Natural killer cell treated with Interleukin-12 subunit alpha and Interleukin-12 subunit beta and Interleukin-15 and Interleukin-18, amount 100 ng/mL, for 72 hours (primary cell): ENCODE measurements around the gene ZNF740. TPM values are rescaled to one million over a fixed set of nuclear protein-coding genes. Genes with fewer than 3 reads are reported as not detected.
"Not testable (repeated sequence)": the region's sequence is repeated elsewhere in the genome, so short reads cannot be mapped to it uniquely, and the experiment has no call there.

Source experiments
- ATAC-seq, 2 donors: fragments of 150-1000 bp; cut with Tn5 transposase in 1 of 2; sonication (Bioruptor Pico), chemical (Tn5 transposase) in 1 of 2; 2 replicates each; pipeline ENCODE4 v1.10.0; 2021
- DNase-seq: peaks from one replicate; pipeline ENCODE4 v3.0.0; 2022; ENCODE audit warnings: low spot score
- H3K27ac Mint-ChIP-seq, 2 donors: 1 replicate in 1 of 2; 2 replicates in 1 of 2; pipeline ENCODE4 v1.8.0; 2022; ENCODE audit warnings: mixed read lengths in 2 of 2, mild to moderate bottlenecking in 1 of 2, moderate library complexity in 1 of 2
- H3K27me3 Mint-ChIP-seq, 2 donors: 1 replicate in 1 of 2; 2 replicates in 1 of 2; pipeline ENCODE4 v1.8.0; 2022; ENCODE audit warnings: mixed read lengths in 2 of 2
- H3K36me3 Mint-ChIP-seq: one replicate; pipeline ENCODE4 v1.8.0; 2022; ENCODE audit warnings: mixed read lengths
- H3K4me1 Mint-ChIP-seq, 2 donors: 1 replicate in 1 of 2; 2 replicates in 1 of 2; pipeline ENCODE4 v1.8.0; 2022; ENCODE audit warnings: low read depth in 2 of 2, mixed read lengths in 2 of 2, mild to moderate bottlenecking in 1 of 2
- H3K4me3 Mint-ChIP-seq: one replicate; pipeline ENCODE4 v1.8.0; 2022; ENCODE audit warnings: mixed read lengths
- H3K9me3 Mint-ChIP-seq: 2 replicates; pipeline ENCODE4 v1.8.0; 2022; ENCODE audit warnings: mixed read lengths
- total RNA-seq, 2 donors: library from RNA; stranded (reverse); gene quantifications; one replicate each; pipeline ENCODE4 v1.2.3, GENCODE V29; 2022

The ZNF740 gene
- total RNA-seq, 2 donors from 2014 or later, result 34.6 to 53.1 TPM

- no peaks in the 10 kb centered on the region for H3K9me3 Mint-ChIP-seq
- no peak for ATAC-seq
- H3K4me3 Mint-ChIP-seq, result no peak overlapping the region
- no peaks in the 10 kb centered on the region for H3K27me3 Mint-ChIP-seq
- H3K36me3 Mint-ChIP-seq, result no peaks in the 10 kb centered on the region
- H3K4me1 Mint-ChIP-seq, result peaks cover 21 to 29% of the 10 kb centered on the region in 2 donors
- H3K27ac Mint-ChIP-seq, result no peak overlapping the region
- no peak for DNase-seq
Measured at GRCh38 chr12:53193985-53194716, 13.6 kb downstream of the ZNF740 start.

DNA sequence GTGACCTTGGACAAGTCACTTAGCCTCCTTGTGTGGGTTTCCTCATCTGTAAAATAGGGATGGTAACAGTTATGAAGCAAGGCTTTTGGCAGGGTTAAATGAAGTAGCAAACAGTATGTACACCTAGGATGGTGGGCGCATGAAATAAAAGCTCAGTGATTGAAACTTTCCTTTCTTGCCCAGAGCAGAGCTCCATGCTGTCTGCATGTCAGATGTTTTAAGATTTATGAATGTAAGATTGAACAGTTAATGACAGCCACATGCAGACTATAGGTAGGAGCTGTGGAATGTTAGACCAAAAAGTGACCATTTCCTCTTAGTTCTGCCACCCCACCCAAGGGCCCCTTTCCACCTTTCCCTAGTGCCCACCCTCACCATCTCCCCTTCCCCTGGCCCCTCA is 14.5 kb downstream of the ZNF740 start:
- H3K27me3 Mint-ChIP-seq, result no peaks in the 10 kb centered on the region
- ATAC-seq (no peak), DNase-seq (no peak)
- H3K4me3 Mint-ChIP-seq, result no peak overlapping the region
- H3K9me3 Mint-ChIP-seq, result no peaks in the 10 kb centered on the region
- H3K4me1 Mint-ChIP-seq, result peaks cover 28 to 35% of the 10 kb centered on the region in 2 donors
- H3K27ac Mint-ChIP-seq, result no peak overlapping the region
- H3K36me3 Mint-ChIP-seq, result no peaks in the 10 kb centered on the region

GRCh38 chr12:53195516-53196420 is 15.2 kb downstream of the ZNF740 start:
- H3K27ac Mint-ChIP-seq, result no peak overlapping the region
- H3K4me1 Mint-ChIP-seq, result peaks cover 36 to 38% of the 10 kb centered on the region in 2 donors
- H3K9me3 Mint-ChIP-seq, result no peaks in the 10 kb centered on the region
- no peak for ATAC-seq
- H3K4me3 Mint-ChIP-seq, result no peak overlapping the region
- H3K36me3 Mint-ChIP-seq, result no peaks in the 10 kb centered on the region
- no peaks in the 10 kb centered on the region for H3K27me3 Mint-ChIP-seq
- DNase-seq, result peak; percentile 57

- Mint-ChIP-seq H3K4me1 (peaks cover 42 to 43% of the 10 kb centered on the region in 2 donors), H3K27ac (no peak overlapping the region), H3K9me3 (no peaks in the 10 kb centered on the region), H3K36me3 (peaks cover 5% of the 10 kb centered on the region), H3K27me3 (no peaks in the 10 kb centered on the region), H3K4me3 (peak overlapping the region; percentile 47)
- no peak for DNase-seq
- no peak for ATAC-seq
Measured at GRCh38 chr12:53196486-53196885, 16.0 kb downstream of the ZNF740 start.

GRCh38 chr12:53197011-53197640 is 16.6 kb downstream of the ZNF740 start:
- H3K9me3 Mint-ChIP-seq, result no peaks in the 10 kb centered on the region
- no peak for ATAC-seq
- peak overlapping the region; percentile 47 for H3K4me3 Mint-ChIP-seq
- peaks cover 5% of the 10 kb centered on the region for H3K36me3 Mint-ChIP-seq
- no peak for DNase-seq
- no peaks in the 10 kb centered on the region for H3K27me3 Mint-ChIP-seq
- peaks cover 41 to 43% of the 10 kb centered on the region in 2 donors for H3K4me1 Mint-ChIP-seq
- H3K27ac Mint-ChIP-seq, result no peak overlapping the region

GRCh38 chr12:53198486-53199110 is 18.1 kb downstream of the ZNF740 start:
- no peaks in the 10 kb centered on the region for H3K27me3 Mint-ChIP-seq

GRCh38 chr12:53199700-53200099 is 19.2 kb downstream of the ZNF740 start:
- no peaks in the 10 kb centered on the region for H3K27me3 Mint-ChIP-seq
- peaks cover 5% of the 10 kb centered on the region for H3K36me3 Mint-ChIP-seq
- H3K27ac Mint-ChIP-seq, result peak overlapping the region; percentile 8 to 62

More at GRCh38 chr12:53198486-53199110, 18.1 kb downstream of the ZNF740 start:
- peak overlapping the region; percentile 73 for H3K4me3 Mint-ChIP-seq
- DNase-seq (peak; percentile 67), ATAC-seq (peak; percentile 72 to 87)
- H3K36me3 Mint-ChIP-seq, result peaks cover 5% of the 10 kb centered on the region
- no peaks in the 10 kb centered on the region for H3K9me3 Mint-ChIP-seq
- H3K4me1 Mint-ChIP-seq, result peaks cover 39 to 48% of the 10 kb centered on the region in 2 donors
- peak overlapping the region in 1 of 2 donors; percentile 25 for H3K27ac Mint-ChIP-seq

GRCh38 chr12:53200107-53200457 is 19.6 kb downstream of the ZNF740 start:
- H3K4me1 Mint-ChIP-seq, result peaks cover 32 to 56% of the 10 kb centered on the region in 2 donors
- no peaks in the 10 kb centered on the region for H3K9me3 Mint-ChIP-seq
- peaks cover 5% of the 10 kb centered on the region for H3K36me3 Mint-ChIP-seq
- H3K4me3 Mint-ChIP-seq, result peak overlapping the region; percentile 79
- H3K27ac Mint-ChIP-seq, result peak overlapping the region; percentile 8 to 62
- DNase-seq (no peak), ATAC-seq (no peak)
- H3K27me3 Mint-ChIP-seq, result no peaks in the 10 kb centered on the region

More at GRCh38 chr12:53199700-53200099, 19.2 kb downstream of the ZNF740 start:
- peak overlapping the region; percentile 79 for H3K4me3 Mint-ChIP-seq
- ATAC-seq (no peak), DNase-seq (peak; percentile 5)
- no peaks in the 10 kb centered on the region for H3K9me3 Mint-ChIP-seq
- peaks cover 32 to 54% of the 10 kb centered on the region in 2 donors for H3K4me1 Mint-ChIP-seq

- DNase-seq, result peak; percentile 59
Measured at GRCh38 chr12:53200458-53201176, 20.1 kb downstream of the ZNF740 start.

DNA sequence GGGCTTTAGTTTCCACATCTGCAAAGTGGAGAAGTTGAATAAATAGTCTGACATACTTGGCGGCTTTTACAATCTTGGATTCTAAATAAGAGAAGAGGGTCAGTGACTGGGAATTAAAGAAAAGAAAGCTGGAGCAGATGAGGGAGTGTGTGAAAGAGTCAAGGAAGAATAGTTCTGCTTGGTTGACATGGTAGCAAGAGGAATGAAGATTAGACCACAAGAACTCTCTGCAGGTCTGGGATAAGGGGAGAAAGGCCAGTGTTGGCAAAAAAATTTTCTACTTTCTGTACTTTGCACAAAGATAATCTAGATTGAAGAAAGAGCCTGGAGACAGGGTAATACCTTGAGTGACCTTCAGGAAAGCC is 20.6 kb downstream of the ZNF740 start:
- peak overlapping the region; percentile 79 for H3K4me3 Mint-ChIP-seq
- peaks cover 39 to 61% of the 10 kb centered on the region in 2 donors for H3K4me1 Mint-ChIP-seq
- H3K36me3 Mint-ChIP-seq, result peaks cover 5% of the 10 kb centered on the region
- ATAC-seq (no peak), DNase-seq (peak; percentile 32)
- no peaks in the 10 kb centered on the region for H3K9me3 Mint-ChIP-seq
- peak overlapping the region; percentile 8 to 62 for H3K27ac Mint-ChIP-seq
- no peaks in the 10 kb centered on the region for H3K27me3 Mint-ChIP-seq

More at GRCh38 chr12:53200458-53201176, 20.1 kb downstream of the ZNF740 start:
- Mint-ChIP-seq H3K36me3 (peaks cover 5% of the 10 kb centered on the region), H3K27me3 (no peaks in the 10 kb centered on the region), H3K27ac (peak overlapping the region; percentile 8 to 62), H3K9me3 (no peaks in the 10 kb centered on the region), H3K4me1 (peaks cover 34 to 56% of the 10 kb centered on the region in 2 donors), H3K4me3 (peak overlapping the region; percentile 79)
- peak in 1 of 2 donors; percentile 34 for ATAC-seq

DNA sequence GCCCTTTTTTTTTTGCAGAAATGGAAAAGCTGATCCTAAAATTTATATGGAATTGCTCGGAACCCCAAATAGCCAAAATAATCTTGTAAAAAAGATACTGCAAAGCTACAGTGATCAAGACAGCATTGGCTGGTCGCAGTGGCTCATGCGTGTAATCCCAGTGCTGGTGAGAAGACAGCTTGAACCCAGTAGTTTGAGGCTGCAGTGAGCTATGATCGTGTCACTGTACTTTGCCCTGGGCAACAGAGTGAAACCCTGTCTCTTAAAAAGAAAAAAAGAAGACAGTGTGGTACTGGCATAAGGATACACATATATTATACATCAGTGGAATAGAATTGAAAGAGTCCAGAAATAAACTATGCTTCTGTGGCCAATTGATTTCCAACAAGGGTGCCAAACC is 21.1 kb downstream of the ZNF740 start:
- Mint-ChIP-seq H3K4me1 (peaks cover 44 to 65% of the 10 kb centered on the region in 2 donors), H3K4me3 (no peak overlapping the region), H3K36me3 (peaks cover 5% of the 10 kb centered on the region), H3K27me3 (no peaks in the 10 kb centered on the region), H3K27ac (no peak overlapping the region), H3K9me3 (no peaks in the 10 kb centered on the region)
- ATAC-seq, result no peak
- no peak for DNase-seq

DNA sequence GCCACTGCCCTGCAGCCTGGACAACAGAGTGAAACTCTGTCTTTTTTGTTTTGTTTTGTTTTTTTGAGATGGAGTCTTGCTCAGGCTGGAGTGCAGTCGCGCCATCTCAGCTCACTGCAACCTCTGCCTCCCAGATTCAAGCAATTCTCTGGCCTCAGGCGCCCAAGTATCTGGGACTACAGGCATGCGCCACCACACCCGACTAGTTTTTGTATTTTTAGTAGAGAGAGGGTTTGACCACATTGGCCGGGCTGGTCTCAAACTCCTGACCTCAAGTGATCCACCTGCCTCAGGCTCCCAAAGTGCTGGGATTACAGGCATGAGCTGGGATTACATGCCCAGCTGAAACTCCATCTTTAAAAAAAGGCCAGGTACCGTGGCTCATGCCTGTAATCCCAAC is 21.8 kb downstream of the ZNF740 start:
- not testable (repeated sequence) for H3K9me3 Mint-ChIP-seq, H3K4me3 Mint-ChIP-seq, H3K36me3 Mint-ChIP-seq, DNase-seq, ATAC-seq, H3K27me3 Mint-ChIP-seq, H3K27ac Mint-ChIP-seq
- peaks cover 51 to 72% of the 10 kb centered on the region in 2 donors for H3K4me1 Mint-ChIP-seq

DNA sequence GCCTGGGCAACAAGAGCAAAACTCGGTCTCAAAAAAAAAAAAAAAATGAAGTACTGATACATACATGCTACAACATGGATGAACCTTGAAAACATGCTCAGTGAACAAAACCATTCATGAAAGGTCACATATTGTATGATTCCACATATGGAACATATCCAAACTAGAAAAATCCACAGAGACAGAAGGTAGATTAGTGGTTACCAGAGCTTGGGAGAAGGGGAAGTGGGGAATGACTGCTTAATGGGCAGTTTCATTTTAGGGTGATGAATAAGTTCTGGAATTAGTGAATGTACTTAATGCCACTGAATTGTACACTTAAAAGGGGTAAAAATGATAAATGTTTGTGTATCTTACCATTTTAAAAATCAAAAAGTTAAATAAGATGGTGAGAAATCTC is 23.8 kb downstream of the ZNF740 start:
- H3K36me3 Mint-ChIP-seq, result peaks cover 5% of the 10 kb centered on the region
- DNase-seq, result no peak
- peak overlapping the region; percentile 38 for H3K4me3 Mint-ChIP-seq
- H3K27ac Mint-ChIP-seq, result no peak overlapping the region
- H3K27me3 Mint-ChIP-seq, result no peaks in the 10 kb centered on the region
- H3K4me1 Mint-ChIP-seq, result peaks cover 50 to 74% of the 10 kb centered on the region in 2 donors
- ATAC-seq, result no peak
- H3K9me3 Mint-ChIP-seq, result no peaks in the 10 kb centered on the region
